ENCODE results near the gene RGS7. TPM values are rescaled to one million over a fixed set of nuclear protein-coding genes. Genes with fewer than 3 reads are reported as not detected.
"Not testable (repeated sequence)": the region's sequence is repeated elsewhere in the genome, so short reads cannot be mapped to it uniquely, and the experiment has no call there.

Gene RGS7
- total RNA-seq, 2 experiments from 2014 or later, result not detected

- Mint-ChIP-seq H3K4me1 (ENCODE audit: low read depth) (no peaks in the 10 kb centered on the region), H3K27ac (no peak overlapping the region), H3K36me3 (ENCODE audit: low read depth) (no peaks in the 10 kb centered on the region), H3K4me3 (no peak overlapping the region), H3K27me3 (peaks cover 2% of the 10 kb centered on the region), H3K9me3 (peaks cover 4% of the 10 kb centered on the region)
- POLR2A ChIA-PET, result no interaction called here
- CTCF ChIA-PET, result no interaction called here
- ATAC-seq (no peak), DNase-seq (no peak)
- TF ChIP-seq CTCF (IDR thresholded peaks at IDR 0.05), result no peak
- intact Hi-C loops (cut with micrococcal nuclease), result no loop called here
Observed at GRCh38 chr1:240790856-240791255, 566.1 kb downstream of the RGS7 start.

- Mint-ChIP-seq H3K27ac (no peak overlapping the region), H3K4me3 (no peak overlapping the region), H3K27me3 (peaks cover 2% of the 10 kb centered on the region), H3K4me1 (ENCODE audit: low read depth) (no peaks in the 10 kb centered on the region), H3K36me3 (ENCODE audit: low read depth) (no peaks in the 10 kb centered on the region), H3K9me3 (peaks cover 4% of the 10 kb centered on the region)
- ChIA-PET CTCF (no interaction called here), POLR2A (no interaction called here)
- no peak for DNase-seq
- intact Hi-C loops (cut with micrococcal nuclease), result no loop called here
- no peak for ATAC-seq
- no peak for TF ChIP-seq CTCF (IDR thresholded peaks at IDR 0.05)
Observed at GRCh38 chr1:240786880-240787279, 570.1 kb downstream of the RGS7 start.

- Mint-ChIP-seq H3K36me3 (ENCODE audit: low read depth) (no peaks in the 10 kb centered on the region), H3K4me1 (ENCODE audit: low read depth) (no peaks in the 10 kb centered on the region), H3K27ac (no peak overlapping the region), H3K27me3 (peaks cover 2% of the 10 kb centered on the region), H3K4me3 (no peak overlapping the region), H3K9me3 (peaks cover 4% of the 10 kb centered on the region)
- intact Hi-C loops (cut with micrococcal nuclease), result no loop called here
- ATAC-seq, result no peak
- ChIA-PET CTCF (no interaction called here), POLR2A (no interaction called here)
- DNase-seq, result no peak
- TF ChIP-seq CTCF (IDR thresholded peaks at IDR 0.05), result no peak
Observed at GRCh38 chr1:240784776-240785175, 572.2 kb downstream of the RGS7 start.

- H3K27ac Mint-ChIP-seq; POLR2A ChIA-PET; H3K4me3 Mint-ChIP-seq; intact Hi-C loops (cut with micrococcal nuclease); H3K4me1 Mint-ChIP-seq (ENCODE audit: low read depth); H3K27me3 Mint-ChIP-seq; H3K9me3 Mint-ChIP-seq; ATAC-seq; H3K36me3 Mint-ChIP-seq (ENCODE audit: low read depth); CTCF ChIA-PET; DNase-seq: not testable (repeated sequence)
Observed at GRCh38 chr1:240783728-240784137, 573.3 kb downstream of the RGS7 start.

GRCh38 chr1:240776237-240776636 is 580.8 kb downstream of the RGS7 start:
- ATAC-seq (no peak), DNase-seq (no peak)
- ChIA-PET CTCF (no interaction called here), POLR2A (no interaction called here)
- H3K36me3 Mint-ChIP-seq (ENCODE audit: low read depth), result no peaks in the 10 kb centered on the region
- intact Hi-C loops (cut with micrococcal nuclease), result no loop called here
- no peaks in the 10 kb centered on the region for H3K4me1 Mint-ChIP-seq (ENCODE audit: low read depth)
- H3K27me3 Mint-ChIP-seq, result no peaks in the 10 kb centered on the region
- no peaks in the 10 kb centered on the region for H3K9me3 Mint-ChIP-seq
- H3K4me3 Mint-ChIP-seq, result no peak overlapping the region
- no peak overlapping the region for H3K27ac Mint-ChIP-seq
- no peak for TF ChIP-seq CTCF (IDR thresholded peaks at IDR 0.05)

- no peak overlapping the region for H3K27ac Mint-ChIP-seq
- no peaks in the 10 kb centered on the region for H3K4me1 Mint-ChIP-seq (ENCODE audit: low read depth)
- ChIA-PET POLR2A (no interaction called here), CTCF (no interaction called here)
- no peak for TF ChIP-seq CTCF (IDR thresholded peaks at IDR 0.05)
- no peak for DNase-seq
- no peaks in the 10 kb centered on the region for H3K9me3 Mint-ChIP-seq
- no peaks in the 10 kb centered on the region for H3K36me3 Mint-ChIP-seq (ENCODE audit: low read depth)
- peaks cover 2% of the 10 kb centered on the region for H3K27me3 Mint-ChIP-seq
- no peak overlapping the region for H3K4me3 Mint-ChIP-seq
- intact Hi-C loops (cut with micrococcal nuclease), result no loop called here
- ATAC-seq, result no peak
Observed at GRCh38 chr1:240772131-240772530, 584.9 kb downstream of the RGS7 start.
